Endothelial cell (in vitro differentiated cells): ENCODE results near the gene SLC4A2. TPM values are rescaled to one million over a fixed set of nuclear protein-coding genes. Genes with fewer than 3 reads are reported as not detected.
A peak's percentile ranks its signal among the peaks of the same experiment; 100 is the strongest.

Experiments
- DNase-seq: peaks from one replicate; pipeline ENCODE4 v3.0.0; 2021; ENCODE audit warnings: low spot score
- H3K27ac Mint-ChIP-seq: one replicate; pipeline ENCODE4 v1.8.0; 2021; ENCODE audit warnings: mixed read lengths, inconsistent platforms; ENCODE audit not compliant: unreplicated experiment
- H3K27me3 Mint-ChIP-seq: one replicate; pipeline ENCODE4 v1.8.0; 2021; ENCODE audit warnings: mild to moderate bottlenecking, moderate library complexity, mixed read lengths, inconsistent platforms; ENCODE audit not compliant: unreplicated experiment
- H3K36me3 Mint-ChIP-seq: one replicate; pipeline ENCODE4 v1.8.0; 2021; ENCODE audit warnings: mild to moderate bottlenecking, low read depth, mixed read lengths, inconsistent platforms; ENCODE audit not compliant: unreplicated experiment
- H3K4me1 Mint-ChIP-seq: one replicate; pipeline ENCODE4 v1.8.0; 2021; ENCODE audit warnings: mild to moderate bottlenecking, mixed read lengths, inconsistent platforms; ENCODE audit not compliant: unreplicated experiment
- H3K4me3 Mint-ChIP-seq: one replicate; pipeline ENCODE4 v1.8.0; 2021; ENCODE audit warnings: mild to moderate bottlenecking, mixed read lengths, inconsistent platforms; ENCODE audit not compliant: unreplicated experiment
- H3K9me3 Mint-ChIP-seq: one replicate; pipeline ENCODE4 v1.8.0; 2021; ENCODE audit warnings: mixed read lengths, inconsistent platforms; ENCODE audit not compliant: unreplicated experiment
- total RNA-seq: library from RNA; stranded (reverse); fragmentation: NEBNext Ultra II Directional; extraction: Animal tissue kit (Norgen Biotek cat#: 25700); gene quantifications from one replicate; pipeline ENCODE4 v1.2.1, GENCODE V29; 2021; ENCODE audit not compliant: unreplicated experiment
- TF ChIP-seq, protein P1 (sequence below): fragments of 200-600 bp; sonication (generic); IDR thresholded peaks from one replicate; pipeline ENCODE4 v1.5.0; 2021; ENCODE audit warnings: antibody characterized with exemption; ENCODE audit not compliant: unreplicated experiment

Gene SLC4A2
- total RNA-seq, 1 donor from 2014 or later, result 115 TPM

DNA sequence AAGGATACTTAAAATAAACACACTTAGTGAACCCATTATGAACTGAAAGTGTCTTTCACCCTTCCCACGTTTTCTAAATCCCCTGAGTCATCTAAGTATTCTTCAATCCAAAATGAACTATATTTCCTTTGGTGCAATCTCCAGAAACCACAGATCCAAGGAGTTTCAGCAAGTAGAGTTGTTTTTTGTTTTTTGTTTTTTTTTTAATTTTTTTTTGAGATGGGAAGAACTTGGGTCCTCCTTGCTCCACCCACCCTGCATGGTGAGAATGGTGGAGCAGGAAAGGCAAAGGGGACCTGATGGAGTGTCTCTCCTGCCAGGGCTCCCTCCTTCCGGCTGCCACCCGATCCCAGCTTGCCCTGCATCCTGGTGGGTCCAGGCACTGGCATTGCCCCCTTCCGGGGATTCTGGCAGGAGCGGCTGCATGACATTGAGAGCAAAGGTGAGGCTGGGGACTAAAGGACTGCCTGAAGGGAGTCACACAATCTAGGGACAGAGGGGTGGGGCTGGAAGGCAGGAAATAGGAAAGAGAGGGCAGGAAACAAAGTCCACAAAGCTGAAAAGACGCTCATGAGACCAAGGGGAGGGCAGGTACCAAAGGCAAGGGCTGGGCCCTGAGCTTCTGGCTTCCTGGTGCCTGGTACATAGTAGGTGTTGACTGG lies 47.2 kb upstream of the SLC4A2 start:
- Mint-ChIP-seq H3K4me1 (peaks cover 50% of the 10 kb centered on the region), H3K4me3 (peak overlapping the region; percentile 88)
- TF ChIP-seq, protein P1, sequence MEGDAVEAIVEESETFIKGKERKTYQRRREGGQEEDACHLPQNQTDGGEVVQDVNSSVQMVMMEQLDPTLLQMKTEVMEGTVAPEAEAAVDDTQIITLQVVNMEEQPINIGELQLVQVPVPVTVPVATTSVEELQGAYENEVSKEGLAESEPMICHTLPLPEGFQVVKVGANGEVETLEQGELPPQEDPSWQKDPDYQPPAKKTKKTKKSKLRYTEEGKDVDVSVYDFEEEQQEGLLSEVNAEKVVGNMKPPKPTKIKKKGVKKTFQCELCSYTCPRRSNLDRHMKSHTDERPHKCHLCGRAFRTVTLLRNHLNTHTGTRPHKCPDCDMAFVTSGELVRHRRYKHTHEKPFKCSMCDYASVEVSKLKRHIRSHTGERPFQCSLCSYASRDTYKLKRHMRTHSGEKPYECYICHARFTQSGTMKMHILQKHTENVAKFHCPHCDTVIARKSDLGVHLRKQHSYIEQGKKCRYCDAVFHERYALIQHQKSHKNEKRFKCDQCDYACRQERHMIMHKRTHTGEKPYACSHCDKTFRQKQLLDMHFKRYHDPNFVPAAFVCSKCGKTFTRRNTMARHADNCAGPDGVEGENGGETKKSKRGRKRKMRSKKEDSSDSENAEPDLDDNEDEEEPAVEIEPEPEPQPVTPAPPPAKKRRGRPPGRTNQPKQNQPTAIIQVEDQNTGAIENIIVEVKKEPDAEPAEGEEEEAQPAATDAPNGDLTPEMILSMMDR, result no peak

DNA sequence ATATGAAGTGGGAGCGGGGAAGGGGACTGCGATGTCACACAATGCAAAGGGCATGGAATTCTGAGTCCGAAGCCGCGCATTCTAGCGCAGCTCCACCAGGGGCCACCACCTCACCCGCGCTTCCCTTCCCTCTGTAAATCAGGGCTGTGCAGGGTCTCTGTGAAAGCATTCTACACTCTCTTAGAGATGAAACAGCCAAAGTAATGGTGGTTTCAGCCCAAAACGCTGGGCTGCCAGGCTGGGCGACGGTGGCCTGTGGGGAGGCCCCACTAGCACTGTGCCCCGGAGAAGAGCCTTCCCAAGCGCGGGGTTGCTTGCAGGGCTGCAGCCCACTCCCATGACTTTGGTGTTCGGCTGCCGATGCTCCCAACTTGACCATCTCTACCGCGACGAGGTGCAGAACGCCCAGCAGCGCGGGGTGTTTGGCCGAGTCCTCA lies 46.5 kb upstream of the SLC4A2 start:
- peaks cover 41% of the 10 kb centered on the region for H3K36me3 Mint-ChIP-seq
- DNase-seq, result peak; percentile 67
- H3K4me1 Mint-ChIP-seq, result peaks cover 50% of the 10 kb centered on the region
- TF ChIP-seq, protein P1, result no peak
- peaks cover 42% of the 10 kb centered on the region for H3K27me3 Mint-ChIP-seq
- peak overlapping the region; percentile 88 for H3K4me3 Mint-ChIP-seq
- H3K27ac Mint-ChIP-seq, result peak overlapping the region; percentile 98
- peaks cover 6% of the 10 kb centered on the region for H3K9me3 Mint-ChIP-seq

More for the DNA sequence above, 47.2 kb upstream of the SLC4A2 start:
- peaks cover 37% of the 10 kb centered on the region for H3K36me3 Mint-ChIP-seq
- DNase-seq, result no peak
- H3K9me3 Mint-ChIP-seq, result peaks cover 6% of the 10 kb centered on the region
- peaks cover 36% of the 10 kb centered on the region for H3K27me3 Mint-ChIP-seq
- H3K27ac Mint-ChIP-seq, result peak overlapping the region; percentile 98

DNA sequence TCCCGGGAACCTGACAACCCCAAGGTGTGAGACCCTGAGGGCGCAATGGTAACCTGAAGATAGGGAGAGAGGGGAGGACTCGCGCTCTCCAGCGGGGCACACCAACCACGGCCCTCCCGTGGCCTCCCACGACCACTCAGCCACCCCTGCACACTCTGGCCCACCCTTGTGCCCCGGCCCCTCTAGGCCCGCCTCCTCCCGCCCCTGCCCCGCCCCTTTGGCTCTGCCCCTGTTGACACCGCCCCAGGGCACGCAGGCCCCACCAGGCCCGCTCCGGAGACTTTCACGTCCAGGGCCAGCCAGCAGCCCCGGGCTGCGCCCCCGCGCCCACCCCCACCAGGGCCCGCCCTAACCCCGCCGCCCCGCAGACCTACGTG lies 46.0 kb upstream of the SLC4A2 start:
- TF ChIP-seq, protein P1, result no peak
- peaks cover 41% of the 10 kb centered on the region for H3K27me3 Mint-ChIP-seq
- peaks cover 2% of the 10 kb centered on the region for H3K9me3 Mint-ChIP-seq
- peaks cover 48% of the 10 kb centered on the region for H3K4me1 Mint-ChIP-seq
- H3K36me3 Mint-ChIP-seq, result peaks cover 37% of the 10 kb centered on the region
- H3K4me3 Mint-ChIP-seq, result no peak overlapping the region
- no peak for DNase-seq
- no peak overlapping the region for H3K27ac Mint-ChIP-seq

DNA sequence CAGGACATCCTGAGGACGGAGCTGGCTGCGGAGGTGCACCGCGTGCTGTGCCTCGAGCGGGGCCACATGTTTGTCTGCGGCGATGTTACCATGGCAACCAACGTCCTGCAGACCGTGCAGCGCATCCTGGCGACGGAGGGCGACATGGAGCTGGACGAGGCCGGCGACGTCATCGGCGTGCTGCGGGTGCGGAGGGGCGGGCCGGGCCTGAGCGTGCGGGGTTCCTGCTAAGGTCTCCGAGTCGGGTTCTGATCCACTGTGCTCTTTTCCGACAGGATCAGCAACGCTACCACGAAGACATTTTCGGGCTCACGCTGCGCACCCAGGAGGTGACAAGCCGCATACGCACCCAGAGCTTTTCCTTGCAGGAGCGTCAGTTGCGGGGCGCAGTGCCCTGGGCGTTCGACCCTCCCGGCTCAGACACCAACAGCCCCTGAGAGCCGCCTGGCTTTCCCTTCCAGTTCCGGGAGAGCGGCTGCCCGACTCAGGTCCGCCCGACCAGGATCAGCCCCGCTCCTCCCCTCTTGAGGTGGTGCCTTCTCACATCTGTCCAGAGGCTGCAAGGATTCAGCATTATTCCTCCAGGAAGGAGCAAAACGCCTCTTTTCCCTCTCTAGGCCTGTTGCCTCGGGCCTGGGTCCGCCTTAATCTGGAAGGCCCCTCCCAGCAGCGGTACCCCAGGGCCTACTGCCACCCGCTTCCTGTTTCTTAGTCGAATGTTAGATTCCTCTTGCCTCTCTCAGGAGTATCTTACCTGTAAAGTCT lies 45.5 kb upstream of the SLC4A2 start:
- Mint-ChIP-seq H3K9me3 (no peaks in the 10 kb centered on the region), H3K36me3 (peaks cover 35% of the 10 kb centered on the region), H3K27ac (peak overlapping the region; percentile 86), H3K27me3 (peaks cover 39% of the 10 kb centered on the region), H3K4me1 (peaks cover 48% of the 10 kb centered on the region), H3K4me3 (peak overlapping the region; percentile 89)
- peak; percentile 86 for DNase-seq
- TF ChIP-seq, protein P1, result no peak

DNA sequence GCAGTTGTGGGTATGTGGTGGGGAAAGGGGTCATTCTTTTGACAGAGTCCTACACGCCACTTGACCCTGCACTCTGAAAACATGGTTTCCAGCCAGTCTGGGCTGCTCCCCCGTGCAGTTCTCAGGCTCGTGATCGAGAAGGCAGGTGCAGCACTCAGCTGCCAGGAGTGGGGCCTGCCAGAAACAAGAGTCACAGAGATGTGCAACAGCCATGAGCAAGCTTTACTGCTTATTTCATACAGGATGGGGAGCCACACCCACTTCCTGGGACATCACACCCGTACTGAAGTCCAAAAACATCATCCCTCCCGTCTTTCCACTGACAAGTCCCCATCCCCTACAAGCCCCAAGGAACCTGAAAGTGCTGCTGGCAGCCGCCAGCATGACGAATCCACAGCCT lies 44.4 kb upstream of the SLC4A2 start:
- DNase-seq, result no peak
- Mint-ChIP-seq H3K9me3 (no peaks in the 10 kb centered on the region), H3K4me1 (peaks cover 53% of the 10 kb centered on the region), H3K27ac (peak overlapping the region; percentile 61), H3K27me3 (peaks cover 46% of the 10 kb centered on the region), H3K4me3 (peak overlapping the region; percentile 62), H3K36me3 (peaks cover 35% of the 10 kb centered on the region)
- TF ChIP-seq, protein P1, result no peak
